ENCODE measurements around the gene ZNF48.

ZNF48 gene

DNA sequence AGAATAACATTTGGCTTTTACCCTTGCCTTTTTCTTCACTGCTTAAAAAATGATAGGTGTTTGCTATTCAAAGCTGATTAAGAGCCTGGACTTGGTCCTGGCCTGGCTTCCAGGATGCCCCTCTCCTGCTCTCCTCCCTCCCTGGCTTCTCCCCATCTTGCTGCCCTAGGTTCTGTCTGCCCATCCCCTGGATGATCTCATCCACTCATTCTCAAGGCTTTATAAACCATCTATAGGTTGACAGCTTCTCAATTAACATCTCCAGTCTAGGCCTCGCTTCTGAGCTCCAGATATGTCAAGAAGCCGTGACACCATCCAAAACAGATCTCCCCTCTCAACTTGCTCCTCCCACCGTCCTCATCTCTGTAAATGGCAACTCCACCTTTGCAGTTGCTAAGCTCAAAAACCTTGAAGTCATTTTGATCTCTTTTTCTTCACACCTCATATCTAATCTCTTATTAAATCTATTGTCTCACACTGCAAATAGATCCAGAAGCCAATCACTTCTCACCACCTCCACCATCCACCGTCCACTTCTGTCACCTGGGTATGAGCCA is 20.9 kb downstream of the ZNF48 start:
- H3K4me3 ChIP-seq (ENCODE audit: low read depth in 1 of 2, low read length in 2 of 2): no peak overlapping the region
- H3K36me3 ChIP-seq (ENCODE audit: control insufficient read depth in 1 of 2, insufficient read depth in 2 of 2, low read length in 2 of 2): peaks cover 8 to 20% of the 10 kb centered on the region in 2 donors
- H3K4me1 ChIP-seq (ENCODE audit: control insufficient read depth in 1 of 2, insufficient read depth in 2 of 2, low read length in 2 of 2): peaks cover 0 to 5% of the 10 kb centered on the region in 2 donors
- H3K9me3 ChIP-seq (ENCODE audit: control insufficient read depth in 1 of 2, low read length in 2 of 2): no peaks in the 10 kb centered on the region
- no peak overlapping the region for H3K27ac ChIP-seq (ENCODE audit: low read length)
- no peaks in the 10 kb centered on the region for H3K27me3 ChIP-seq (ENCODE audit: low read depth, low read length)

DNA sequence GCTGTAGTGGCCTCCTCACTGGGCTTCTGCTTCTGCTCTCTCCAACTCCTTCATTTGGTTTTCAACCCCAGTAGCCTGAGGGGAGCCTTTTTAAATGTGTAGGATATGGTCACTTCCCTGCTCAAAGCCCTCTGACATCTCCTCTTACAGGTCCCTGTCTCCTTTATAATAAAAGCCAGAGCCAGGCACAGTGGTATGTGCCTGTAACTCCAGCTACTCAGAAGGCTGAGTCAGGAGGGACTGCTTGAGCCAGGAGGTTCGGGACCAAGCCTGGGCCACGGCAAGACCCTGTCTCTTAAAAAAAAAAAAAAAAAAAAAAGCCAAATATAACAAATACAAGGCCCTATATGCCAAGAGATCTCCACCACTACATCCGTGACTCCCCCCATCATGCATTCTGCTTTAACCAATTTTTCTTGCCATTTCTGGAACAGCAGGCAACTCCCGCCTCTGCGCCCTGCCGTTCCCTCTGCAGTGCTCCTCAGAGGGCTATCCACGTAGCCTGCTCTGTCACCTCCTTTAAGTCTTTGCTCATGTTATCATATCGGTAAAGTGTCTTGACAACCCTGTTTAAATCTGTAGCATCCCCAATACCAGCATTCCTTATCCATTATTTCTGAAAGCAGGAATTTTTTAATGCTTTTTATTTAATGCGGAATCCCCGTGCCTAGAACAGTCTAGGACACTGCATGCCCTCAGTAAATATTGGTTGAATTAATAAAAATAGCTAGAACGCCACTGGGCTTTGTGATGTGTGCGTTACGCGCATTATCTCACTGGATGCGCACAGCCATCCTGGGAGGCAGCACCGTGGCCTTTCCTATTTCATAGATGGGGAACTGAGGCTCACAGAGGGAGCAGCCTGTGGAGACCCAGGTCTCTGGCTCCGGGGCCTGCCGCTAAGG is 21.7 kb downstream of the ZNF48 start:
- peaks cover 0 to 5% of the 10 kb centered on the region in 2 donors for H3K4me1 ChIP-seq (ENCODE audit: control insufficient read depth in 1 of 2, insufficient read depth in 2 of 2, low read length in 2 of 2)
- peak overlapping the region; percentile 37 to 77 for H3K4me3 ChIP-seq (ENCODE audit: low read depth in 1 of 2, low read length in 2 of 2)
- peaks cover under 1 to 13% of the 10 kb centered on the region in 2 donors for H3K36me3 ChIP-seq (ENCODE audit: control insufficient read depth in 1 of 2, insufficient read depth in 2 of 2, low read length in 2 of 2)
- no peaks in the 10 kb centered on the region for H3K27me3 ChIP-seq (ENCODE audit: low read depth, low read length)
- H3K27ac ChIP-seq (ENCODE audit: low read length): no peak overlapping the region
- no peaks in the 10 kb centered on the region for H3K9me3 ChIP-seq (ENCODE audit: control insufficient read depth in 1 of 2, low read length in 2 of 2)

DNA sequence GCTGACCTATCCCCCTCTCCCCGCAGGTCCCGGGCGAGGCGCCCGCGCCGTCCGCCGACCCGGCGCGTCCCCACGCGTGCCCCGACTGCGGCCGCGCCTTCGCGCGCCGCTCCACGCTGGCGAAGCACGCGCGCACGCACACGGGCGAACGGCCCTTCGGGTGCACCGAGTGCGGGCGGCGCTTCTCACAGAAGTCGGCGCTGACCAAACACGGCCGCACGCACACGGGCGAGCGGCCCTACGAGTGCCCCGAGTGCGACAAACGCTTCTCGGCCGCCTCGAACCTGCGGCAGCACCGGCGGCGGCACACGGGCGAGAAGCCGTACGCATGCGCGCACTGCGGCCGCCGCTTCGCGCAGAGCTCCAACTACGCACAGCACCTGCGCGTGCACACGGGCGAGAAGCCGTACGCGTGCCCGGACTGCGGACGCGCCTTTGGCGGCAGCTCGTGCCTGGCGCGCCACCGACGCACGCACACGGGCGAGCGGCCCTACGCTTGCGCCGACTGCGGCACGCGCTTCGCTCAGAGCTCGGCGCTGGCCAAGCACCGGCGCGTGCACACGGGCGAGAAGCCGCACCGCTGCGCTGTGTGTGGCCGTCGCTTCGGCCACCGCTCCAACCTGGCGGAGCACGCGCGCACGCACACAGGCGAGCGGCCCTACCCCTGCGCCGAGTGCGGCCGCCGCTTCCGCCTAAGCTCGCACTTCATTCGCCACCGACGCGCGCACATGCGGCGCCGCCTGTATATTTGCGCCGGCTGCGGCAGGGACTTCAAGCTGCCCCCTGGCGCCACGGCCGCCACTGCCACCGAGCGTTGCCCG is 22.5 kb downstream of the ZNF48 start:
- H3K4me1 ChIP-seq (ENCODE audit: control insufficient read depth in 1 of 2, insufficient read depth in 2 of 2, low read length in 2 of 2): peaks cover 0 to 5% of the 10 kb centered on the region in 2 donors
- H3K27me3 ChIP-seq (ENCODE audit: low read depth, low read length): no peaks in the 10 kb centered on the region
- H3K27ac ChIP-seq (ENCODE audit: low read length): no peak overlapping the region
- H3K36me3 ChIP-seq (ENCODE audit: control insufficient read depth in 1 of 2, insufficient read depth in 2 of 2, low read length in 2 of 2): peaks cover 0 to 11% of the 10 kb centered on the region in 2 donors
- H3K4me3 ChIP-seq (ENCODE audit: low read depth in 1 of 2, low read length in 2 of 2): peak overlapping the region; percentile 37 to 77
- H3K9me3 ChIP-seq (ENCODE audit: control insufficient read depth in 1 of 2, low read length in 2 of 2): no peaks in the 10 kb centered on the region

GRCh38 chr16:30418350-30419181 is 23.3 kb downstream of the ZNF48 start:
- Histone ChIP-seq H3K36me3 (ENCODE audit: control insufficient read depth in 1 of 2, insufficient read depth in 2 of 2, low read length in 2 of 2) (peaks cover 4 to 14% of the 10 kb centered on the region in 2 donors), H3K27ac (ENCODE audit: low read length) (no peak overlapping the region), H3K27me3 (ENCODE audit: low read depth, low read length) (no peaks in the 10 kb centered on the region)

GRCh38 chr16:30421010-30421409 is 25.8 kb downstream of the ZNF48 start:
- Histone ChIP-seq H3K27ac (ENCODE audit: low read length) (no peak overlapping the region), H3K36me3 (ENCODE audit: control insufficient read depth in 1 of 2, insufficient read depth in 2 of 2, low read length in 2 of 2) (peaks cover 15 to 19% of the 10 kb centered on the region in 2 donors), H3K27me3 (ENCODE audit: low read depth, low read length) (no peaks in the 10 kb centered on the region), H3K4me1 (ENCODE audit: control insufficient read depth in 1 of 2, insufficient read depth in 2 of 2, low read length in 2 of 2) (peaks cover 0 to 5% of the 10 kb centered on the region in 2 donors), H3K9me3 (ENCODE audit: control insufficient read depth in 1 of 2, low read length in 2 of 2) (no peaks in the 10 kb centered on the region), H3K4me3 (ENCODE audit: low read depth in 1 of 2, low read length in 2 of 2) (no peak overlapping the region)

More at GRCh38 chr16:30418350-30419181, 23.3 kb downstream of the ZNF48 start:
- no peaks in the 10 kb centered on the region for H3K9me3 ChIP-seq (ENCODE audit: control insufficient read depth in 1 of 2, low read length in 2 of 2)
- H3K4me3 ChIP-seq (ENCODE audit: low read depth in 1 of 2, low read length in 2 of 2): peak overlapping the region; percentile 7 to 77
- peaks cover 0 to 5% of the 10 kb centered on the region in 2 donors for H3K4me1 ChIP-seq (ENCODE audit: control insufficient read depth in 1 of 2, insufficient read depth in 2 of 2, low read length in 2 of 2)

DNA sequence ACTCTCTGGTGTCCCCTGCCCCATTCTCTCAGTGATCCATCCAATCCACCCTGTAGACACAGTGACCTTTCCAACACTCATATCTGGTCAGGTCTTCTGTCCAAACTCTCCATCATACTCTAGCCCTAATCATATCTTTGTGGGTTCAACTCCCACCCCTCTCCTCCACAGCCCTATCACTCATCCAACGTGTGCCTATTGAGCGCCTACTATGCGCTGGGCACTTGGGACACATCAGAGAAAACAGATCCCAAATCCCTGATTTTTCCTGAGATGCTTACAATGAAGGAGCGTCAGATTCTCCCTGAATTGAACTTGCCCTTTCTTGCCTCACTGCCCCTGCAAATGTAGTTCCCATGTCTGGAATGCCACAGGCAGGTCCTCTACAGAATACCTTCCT is 32.8 kb downstream of the ZNF48 start:
- Histone ChIP-seq H3K4me3 (ENCODE audit: low read depth in 1 of 2, low read length in 2 of 2) (no peak overlapping the region), H3K36me3 (ENCODE audit: control insufficient read depth in 1 of 2, insufficient read depth in 2 of 2, low read length in 2 of 2) (peaks cover 15 to 17% of the 10 kb centered on the region in 2 donors), H3K4me1 (ENCODE audit: control insufficient read depth in 1 of 2, insufficient read depth in 2 of 2, low read length in 2 of 2) (peaks cover 12 to 15% of the 10 kb centered on the region in 2 donors), H3K27me3 (ENCODE audit: low read depth, low read length) (no peaks in the 10 kb centered on the region), H3K9me3 (ENCODE audit: control insufficient read depth in 1 of 2, low read length in 2 of 2) (no peaks in the 10 kb centered on the region), H3K27ac (ENCODE audit: low read length) (no peak overlapping the region)

GRCh38 chr16:30429418-30429677 is 34.1 kb downstream of the ZNF48 start:
- Histone ChIP-seq H3K27me3 (ENCODE audit: low read depth, low read length) (no peaks in the 10 kb centered on the region), H3K9me3 (ENCODE audit: control insufficient read depth in 1 of 2, low read length in 2 of 2) (no peaks in the 10 kb centered on the region), H3K4me1 (ENCODE audit: control insufficient read depth in 1 of 2, insufficient read depth in 2 of 2, low read length in 2 of 2) (peaks cover 12 to 15% of the 10 kb centered on the region in 2 donors), H3K27ac (ENCODE audit: low read length) (peak overlapping the region; percentile 73), H3K4me3 (ENCODE audit: low read depth in 1 of 2, low read length in 2 of 2) (peak overlapping the region; percentile 83 to 87), H3K36me3 (ENCODE audit: control insufficient read depth in 1 of 2, insufficient read depth in 2 of 2, low read length in 2 of 2) (peaks cover 4 to 8% of the 10 kb centered on the region in 2 donors)

DNA sequence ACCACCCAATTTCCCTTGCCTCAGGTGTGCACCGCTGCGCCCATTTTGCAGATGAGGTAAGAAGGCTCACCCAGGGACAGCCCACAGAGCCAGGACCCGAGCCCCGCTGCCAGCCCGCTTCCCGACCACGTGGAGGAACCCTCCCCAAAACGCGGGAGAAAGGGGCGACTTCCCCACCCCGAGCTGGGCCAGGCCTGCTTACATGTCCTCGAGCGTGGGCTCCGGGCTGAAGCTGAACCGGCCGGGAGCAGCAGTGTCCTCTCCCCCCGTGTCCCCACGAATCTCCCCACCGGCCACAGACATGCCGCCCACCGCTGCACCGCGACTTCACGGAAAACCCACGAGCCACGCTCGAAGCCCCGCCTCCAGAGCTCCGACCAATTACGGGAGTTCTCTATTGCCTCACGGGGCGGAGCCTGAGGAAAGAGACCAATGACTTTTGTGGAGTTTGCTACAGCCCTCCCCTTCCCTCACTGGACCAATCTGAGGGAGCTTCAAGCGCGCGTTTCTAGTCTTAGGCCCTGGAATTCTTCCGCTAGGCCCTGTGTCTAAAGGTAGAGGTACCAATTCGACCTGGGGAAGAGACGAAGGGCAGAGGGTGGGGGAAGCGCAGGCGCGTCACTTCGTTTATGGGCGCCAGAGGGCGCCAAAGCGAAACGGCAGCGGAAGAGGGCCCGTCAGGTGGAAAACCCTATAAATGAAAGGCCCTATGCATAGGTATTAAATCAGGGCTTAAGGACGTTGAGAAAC is 34.6 kb downstream of the ZNF48 start, which contains the start of gene DCTPP1:
DCTPP1 (minus strand) TSS at position 353 of the 750 bp plus-strand sequence; CDS start at position 303, 50 bp downstream.
- peak within 1 kb of the TSS; percentile 83 to 87 for H3K4me3 ChIP-seq (ENCODE audit: low read depth in 1 of 2, low read length in 2 of 2)
- H3K4me1 ChIP-seq (ENCODE audit: control insufficient read depth in 1 of 2, insufficient read depth in 2 of 2, low read length in 2 of 2): peaks cover 12 to 15% of the 10 kb centered on the region in 2 donors
- H3K36me3 ChIP-seq (ENCODE audit: control insufficient read depth in 1 of 2, insufficient read depth in 2 of 2, low read length in 2 of 2): peaks cover 0 to 5% of the 10 kb centered on the region in 2 donors
- no peaks in the 10 kb centered on the region for H3K9me3 ChIP-seq (ENCODE audit: control insufficient read depth in 1 of 2, low read length in 2 of 2)
- no peaks in the 10 kb centered on the region for H3K27me3 ChIP-seq (ENCODE audit: low read depth, low read length)
- H3K27ac ChIP-seq (ENCODE audit: low read length): peak within 1 kb of the TSS; percentile 73

DNA sequence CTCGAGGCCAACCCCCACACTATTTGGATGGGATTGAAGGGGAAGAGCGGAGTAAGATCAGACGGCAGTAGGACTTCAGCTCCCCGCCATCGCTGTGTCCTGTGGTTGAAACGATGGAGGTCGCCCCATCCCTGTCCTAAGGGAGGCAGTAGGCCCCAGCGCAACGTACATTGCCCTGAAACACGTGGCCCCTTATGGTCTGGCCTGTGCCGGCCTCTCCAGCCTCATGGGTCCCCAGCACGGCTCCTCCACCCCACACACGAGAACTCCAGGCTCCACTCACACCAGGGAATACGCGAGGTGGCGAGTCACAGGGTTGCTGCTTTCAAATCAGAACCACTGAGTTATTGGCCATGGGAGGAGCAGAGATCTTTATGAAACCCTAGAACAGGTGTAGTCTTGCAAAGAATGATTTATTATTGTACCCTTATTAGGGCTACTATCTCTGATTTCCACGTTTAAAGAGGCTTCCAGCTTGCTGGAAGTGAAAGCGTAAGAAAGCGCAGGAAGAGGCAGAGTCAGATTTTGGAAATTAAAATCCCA is 35.3 kb downstream of the ZNF48 start:
- peak overlapping the region; percentile 83 to 87 for H3K4me3 ChIP-seq (ENCODE audit: low read depth in 1 of 2, low read length in 2 of 2)
- H3K4me1 ChIP-seq (ENCODE audit: control insufficient read depth in 1 of 2, insufficient read depth in 2 of 2, low read length in 2 of 2): peaks cover 12 to 15% of the 10 kb centered on the region in 2 donors
- H3K9me3 ChIP-seq (ENCODE audit: control insufficient read depth in 1 of 2, low read length in 2 of 2): no peaks in the 10 kb centered on the region
- no peaks in the 10 kb centered on the region for H3K27me3 ChIP-seq (ENCODE audit: low read depth, low read length)
- peak overlapping the region; percentile 73 for H3K27ac ChIP-seq (ENCODE audit: low read length)
- H3K36me3 ChIP-seq (ENCODE audit: control insufficient read depth in 1 of 2, insufficient read depth in 2 of 2, low read length in 2 of 2): peaks cover 0 to 5% of the 10 kb centered on the region in 2 donors

GRCh38 chr16:30434852-30435251 is 39.6 kb downstream of the ZNF48 start:
- H3K27ac ChIP-seq (ENCODE audit: low read length): no peak overlapping the region
- H3K4me3 ChIP-seq (ENCODE audit: low read depth in 1 of 2, low read length in 2 of 2): no peak overlapping the region
- H3K4me1 ChIP-seq (ENCODE audit: control insufficient read depth in 1 of 2, insufficient read depth in 2 of 2, low read length in 2 of 2): peaks cover 4 to 8% of the 10 kb centered on the region in 2 donors
- no peaks in the 10 kb centered on the region for H3K27me3 ChIP-seq (ENCODE audit: low read depth, low read length)
- no peaks in the 10 kb centered on the region for H3K9me3 ChIP-seq (ENCODE audit: control insufficient read depth in 1 of 2, low read length in 2 of 2)
- no peaks in the 10 kb centered on the region for H3K36me3 ChIP-seq (ENCODE audit: control insufficient read depth in 1 of 2, insufficient read depth in 2 of 2, low read length in 2 of 2)
